GM12891 (cell line): ENCODE measurements around the gene ZNF185.

Experiments
- DNase-seq: peaks from one replicate; pipeline ENCODE4 v3.0.0; 2011; ENCODE audit warnings: low spot score; ENCODE audit not compliant: insufficient read length
- FAIRE-seq: peaks from 2 replicates; lab custom pipeline; 2011; peaks lifted over from hg19 to GRCh38; lab: Jason Lieb, UNC
- POU2F2 ChIP-seq: IDR thresholded peaks from 2 replicates; pipeline ENCODE4 v1.6.1; 2011; ENCODE audit warnings: low read depth, mild to moderate bottlenecking, control low read depth, low read length, moderate library complexity
- SPI1 ChIP-seq: IDR thresholded peaks from 2 replicates; pipeline ENCODE4 v1.6.1; 2011; ENCODE audit warnings: low read depth, low read length, control low read depth
- TAF1 ChIP-seq: IDR thresholded peaks from 2 replicates; pipeline ENCODE4 v1.6.1; 2011; ENCODE audit warnings: low read depth, low read length, control low read depth

The ZNF185 gene

DNA sequence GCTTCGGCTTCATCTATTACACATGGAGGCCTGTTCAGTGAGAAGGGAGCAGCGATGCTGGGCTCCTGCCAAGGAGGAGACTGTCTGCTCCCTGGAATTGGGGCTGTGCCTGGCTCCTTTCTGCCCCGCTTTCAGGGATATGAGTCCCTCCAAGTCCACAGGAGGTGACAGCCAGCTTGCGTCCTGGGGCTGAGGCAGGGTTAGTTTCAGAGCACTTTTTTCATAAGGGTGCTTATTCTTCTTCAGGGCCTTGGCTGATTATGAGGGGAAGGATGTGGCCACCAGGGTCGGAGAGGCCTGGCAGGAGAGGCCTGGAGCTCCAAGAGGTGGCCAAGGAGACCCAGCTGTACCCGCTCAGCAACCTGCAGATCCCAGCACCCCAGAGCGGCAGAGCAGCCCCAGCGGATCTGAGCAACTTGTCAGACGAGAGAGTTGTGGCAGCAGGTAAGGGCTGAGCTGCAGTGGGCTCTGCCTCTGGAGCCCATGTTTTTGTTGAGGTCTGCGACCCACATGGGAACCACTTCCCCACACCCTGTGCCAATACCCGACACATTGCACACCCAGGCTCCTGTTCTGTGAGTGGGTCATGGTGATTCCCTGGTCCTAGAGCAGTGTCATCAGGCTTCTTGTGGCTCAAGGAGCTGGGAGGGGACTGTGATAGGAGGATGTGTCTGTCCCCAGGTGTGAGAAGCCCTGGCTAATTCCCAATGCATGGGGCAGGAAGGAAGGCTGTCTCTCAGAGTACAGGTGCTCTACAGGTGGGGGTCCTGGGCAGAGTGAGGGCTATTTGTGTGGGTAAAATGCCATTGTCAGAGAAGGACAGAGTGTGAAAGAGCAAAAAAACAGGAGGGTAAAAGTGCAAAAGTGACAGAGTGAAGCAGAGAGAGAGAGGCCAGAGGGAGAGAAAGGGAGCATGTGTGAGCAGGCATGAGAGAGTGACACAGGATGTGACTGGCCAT lies 47.4 kb downstream of the ZNF185 start:
- no peak for TF ChIP-seq POU2F2
- TF ChIP-seq SPI1, result no peak
- FAIRE-seq (no peak), DNase-seq (no peak)

DNA sequence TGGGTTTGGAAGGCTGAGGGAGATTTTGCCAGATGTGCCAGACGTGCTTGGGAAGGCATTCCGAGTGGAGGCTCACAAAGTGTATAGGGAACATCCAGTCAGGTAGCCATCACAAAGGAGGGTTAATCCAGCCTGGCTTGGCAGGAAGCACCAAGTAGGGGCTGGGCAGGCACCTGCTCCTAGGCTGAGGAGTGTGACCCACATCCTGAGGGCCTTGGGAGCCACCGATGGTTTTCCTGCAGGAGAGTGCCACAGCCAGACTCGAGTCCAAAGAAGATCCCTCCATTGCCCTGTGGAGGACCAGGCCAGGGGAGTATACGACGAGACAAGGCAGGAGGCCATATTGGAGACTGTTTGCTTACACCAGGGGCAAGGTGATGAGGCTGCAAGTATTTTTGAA lies 48.8 kb downstream of the ZNF185 start:
- DNase-seq (no peak), FAIRE-seq (no peak)
- no peak for TF ChIP-seq TAF1
